GM13977 (cell line): ENCODE measurements around the gene NTSR1.

Experiments used
- DNase-seq: peaks from one replicate; pipeline ENCODE4 v3.0.0; 2012; ENCODE audit warnings: low spot score
- in situ Hi-C: fragments of 300-500 bp; cut with MboI; formaldehyde crosslinking; loops from one replicate; pipeline ENCODE4 v1.12.0; 2022; ENCODE audit warnings: low sequenced_read_pairs, low pct_unique_long_range_greater_than_20kb, mixed read lengths, inconsistent platforms; ENCODE audit not compliant: unreplicated experiment
- TF ChIP-seq, protein P1 (sequence below): IDR thresholded peaks from 2 replicates; pipeline ENCODE4 v1.5.1; 2012; ENCODE audit warnings: mild to moderate bottlenecking, control low read depth; ENCODE audit not compliant: insufficient read depth; ENCODE audit errors: extremely low read depth, missing control alignments

The NTSR1 gene

DNA sequence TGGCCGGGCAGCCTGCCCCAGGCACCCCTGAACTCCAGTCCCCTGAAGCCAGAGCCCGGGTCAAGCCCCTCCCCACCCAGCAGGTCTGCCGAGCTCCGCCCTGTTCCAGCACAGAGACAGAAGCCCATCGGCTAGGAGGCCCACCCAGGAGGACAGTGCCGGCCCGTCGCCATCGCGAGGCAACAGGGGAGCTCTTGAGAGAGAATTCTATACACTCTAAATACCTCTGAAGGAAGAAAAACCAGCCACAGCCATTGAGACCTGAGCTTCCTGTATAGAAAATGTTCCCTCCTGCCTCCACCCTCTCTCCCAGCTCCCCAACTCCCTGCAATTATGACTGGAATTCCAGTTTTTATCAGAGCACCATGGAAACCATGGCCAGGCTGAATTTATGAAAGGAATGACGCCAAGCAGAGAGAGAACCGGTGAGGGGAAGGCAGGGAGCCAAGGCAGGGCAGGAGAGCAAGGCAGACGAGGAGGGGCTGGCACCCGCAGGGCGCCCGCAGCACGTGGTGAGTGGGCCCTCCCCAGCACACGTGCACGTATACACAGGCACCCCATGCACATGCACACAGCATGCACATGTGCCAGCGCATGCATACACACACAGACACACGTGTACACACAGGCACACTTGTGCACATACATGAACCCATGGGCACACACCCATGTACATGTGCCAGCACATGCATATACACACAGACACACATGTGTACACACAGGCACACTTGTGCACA, 60.1 kb downstream of the NTSR1 start:
- TF ChIP-seq, protein P1, sequence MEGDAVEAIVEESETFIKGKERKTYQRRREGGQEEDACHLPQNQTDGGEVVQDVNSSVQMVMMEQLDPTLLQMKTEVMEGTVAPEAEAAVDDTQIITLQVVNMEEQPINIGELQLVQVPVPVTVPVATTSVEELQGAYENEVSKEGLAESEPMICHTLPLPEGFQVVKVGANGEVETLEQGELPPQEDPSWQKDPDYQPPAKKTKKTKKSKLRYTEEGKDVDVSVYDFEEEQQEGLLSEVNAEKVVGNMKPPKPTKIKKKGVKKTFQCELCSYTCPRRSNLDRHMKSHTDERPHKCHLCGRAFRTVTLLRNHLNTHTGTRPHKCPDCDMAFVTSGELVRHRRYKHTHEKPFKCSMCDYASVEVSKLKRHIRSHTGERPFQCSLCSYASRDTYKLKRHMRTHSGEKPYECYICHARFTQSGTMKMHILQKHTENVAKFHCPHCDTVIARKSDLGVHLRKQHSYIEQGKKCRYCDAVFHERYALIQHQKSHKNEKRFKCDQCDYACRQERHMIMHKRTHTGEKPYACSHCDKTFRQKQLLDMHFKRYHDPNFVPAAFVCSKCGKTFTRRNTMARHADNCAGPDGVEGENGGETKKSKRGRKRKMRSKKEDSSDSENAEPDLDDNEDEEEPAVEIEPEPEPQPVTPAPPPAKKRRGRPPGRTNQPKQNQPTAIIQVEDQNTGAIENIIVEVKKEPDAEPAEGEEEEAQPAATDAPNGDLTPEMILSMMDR, result no peak
- in situ Hi-C loops, result no loop called here
- DNase-seq, result no peak

DNA sequence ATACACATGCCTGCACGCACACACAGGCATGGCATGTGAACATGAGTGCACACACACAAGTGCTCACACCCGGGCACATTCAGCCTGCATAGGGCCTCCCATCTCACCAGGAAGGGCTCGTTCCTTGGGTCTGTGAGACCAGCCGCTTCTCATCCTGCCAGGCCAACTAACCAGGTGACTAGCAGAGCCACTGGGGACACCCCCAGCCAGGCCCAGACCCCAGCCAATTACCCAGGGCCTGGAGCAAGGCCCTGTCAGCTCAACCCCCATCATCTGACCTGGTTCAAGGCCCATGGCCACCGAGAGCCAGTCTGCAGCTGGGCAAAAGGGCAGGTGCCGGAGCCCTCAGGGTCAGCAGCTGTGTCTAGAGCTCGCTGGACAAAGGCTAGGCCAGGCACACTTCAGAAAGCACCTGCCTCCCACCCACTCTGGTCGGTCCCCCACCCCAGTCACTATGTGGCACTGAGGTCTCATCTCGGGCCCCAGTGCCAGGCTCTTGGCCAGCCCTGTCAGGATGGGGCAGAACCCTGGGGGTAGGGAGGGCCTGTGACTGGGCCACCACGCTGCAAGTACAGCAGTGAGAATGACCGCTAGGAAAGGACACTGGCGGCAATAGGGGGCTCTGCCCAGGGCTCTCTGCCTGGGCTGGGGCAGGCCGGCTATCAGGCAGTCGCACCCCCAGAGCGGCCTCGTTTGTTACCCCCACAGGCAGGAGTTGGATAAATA, 60.9 kb downstream of the NTSR1 start:
- in situ Hi-C loops, result no loop called here
- no peak for DNase-seq

DNA sequence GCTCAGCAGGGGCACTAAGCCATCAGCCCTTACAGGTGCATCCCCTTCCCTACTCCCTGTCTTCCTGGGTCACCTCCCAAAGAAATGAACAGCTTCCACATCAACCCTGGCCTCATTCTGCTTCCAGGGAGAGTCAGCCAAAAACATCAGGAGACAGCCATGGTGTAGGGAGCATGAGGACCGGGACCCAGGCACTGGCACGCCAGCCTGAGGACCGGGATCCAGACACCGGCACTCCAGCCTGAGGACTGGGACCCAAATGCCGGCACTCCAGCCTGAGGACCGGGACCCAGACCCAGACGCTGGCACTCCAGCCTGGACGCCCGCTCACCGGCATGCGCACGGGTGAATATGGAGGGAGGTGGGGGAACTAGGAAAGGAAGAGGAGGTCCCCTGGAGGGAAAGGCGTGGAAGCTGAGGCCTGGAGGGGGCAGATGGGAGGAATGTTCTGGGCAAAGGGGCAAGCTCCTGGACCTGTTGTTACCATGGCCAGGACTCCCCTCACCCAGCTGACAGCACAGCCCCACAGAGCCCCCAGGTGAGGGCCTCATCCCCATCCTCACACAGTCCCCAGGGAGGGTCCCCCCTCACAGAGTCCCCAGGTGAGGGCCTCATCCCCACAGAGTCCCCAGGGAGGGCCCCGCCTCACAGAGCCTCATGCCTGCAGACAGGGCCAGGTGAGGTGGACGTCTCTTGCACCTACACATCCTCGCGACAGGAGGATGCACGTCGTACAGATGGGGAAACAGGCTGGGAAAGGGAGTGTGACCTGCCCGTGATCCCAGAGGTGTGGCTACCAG, 61.7 kb downstream of the NTSR1 start:
- DNase-seq, result no peak
- TF ChIP-seq, protein P1, result no peak
- in situ Hi-C loops, result no loop called here

More for the DNA sequence above, 60.9 kb downstream of the NTSR1 start:
- TF ChIP-seq, protein P1, result no peak

DNA sequence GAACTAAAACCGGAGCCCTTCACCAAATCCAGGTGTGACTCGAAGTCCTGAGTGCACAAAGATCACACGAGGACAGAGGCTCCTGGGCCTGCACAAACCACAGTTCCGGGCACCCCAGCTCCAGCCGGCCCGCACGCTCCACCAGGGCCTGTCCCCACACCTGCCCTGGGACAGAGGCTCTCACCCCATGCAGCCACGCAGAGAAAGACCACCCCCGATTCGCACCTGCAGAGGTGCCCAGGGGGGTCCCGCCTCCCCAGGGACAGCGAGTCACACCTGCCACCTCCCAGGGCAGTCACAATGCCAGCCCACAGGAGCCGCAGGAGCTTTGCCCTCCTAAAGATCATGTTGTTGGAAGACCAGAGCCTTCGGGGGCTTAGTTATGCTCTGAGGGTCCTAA, 62.3 kb downstream of the NTSR1 start:
- in situ Hi-C loops, result no loop called here
- TF ChIP-seq, protein P1, result no peak
- DNase-seq, result no peak

DNA sequence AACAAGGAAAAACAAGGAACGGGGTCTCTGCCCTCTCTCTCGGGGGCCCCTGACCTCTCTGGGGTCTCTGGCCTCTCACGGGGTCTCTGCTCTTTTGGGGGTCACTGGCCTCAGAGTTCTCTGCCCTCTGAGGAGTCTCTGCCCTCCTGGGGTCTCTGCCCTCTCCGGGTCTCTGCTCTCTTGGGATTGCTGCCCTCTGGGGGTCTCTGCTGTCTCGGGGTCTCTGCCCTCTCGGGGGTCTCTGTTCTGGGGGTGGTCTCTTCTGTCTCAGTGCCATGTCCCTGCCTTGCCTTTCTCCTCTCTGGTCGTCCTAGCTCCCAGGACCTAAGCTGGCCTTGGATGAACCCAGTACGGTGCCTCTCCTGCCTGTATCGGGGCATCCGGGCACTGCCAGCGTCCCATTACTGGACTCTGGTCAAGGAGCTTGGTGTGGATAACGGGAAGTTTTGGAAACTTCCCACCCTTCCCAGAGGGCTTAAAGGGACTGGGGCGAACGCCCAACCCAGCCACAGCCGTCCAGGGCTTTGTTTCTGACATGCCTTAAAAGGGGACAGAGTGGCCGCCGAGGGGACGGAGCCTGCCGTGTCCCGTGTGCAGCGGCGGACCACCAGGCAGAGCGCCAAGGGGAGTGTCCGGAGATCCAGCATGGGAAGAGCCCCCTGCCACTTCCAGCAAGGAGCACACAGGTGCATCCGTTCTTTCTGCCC, 62.9 kb downstream of the NTSR1 start:
- no peak for DNase-seq

More for the DNA sequence above, 62.9 kb downstream of the NTSR1 start:
- in situ Hi-C loops, result no loop called here
- TF ChIP-seq, protein P1, result no peak
